Stimulated activated CD4-positive, alpha-beta T cell treated with anti-CD3 and anti-CD28 coated beads, Interleukin-4, amount 100 ng/mL, for 4 hours (primary cell): ENCODE results near the gene PSMG2.
"Not testable (repeated sequence)": the region's sequence is repeated elsewhere in the genome, so short reads cannot be mapped to it uniquely, and the experiment has no call there.

Experiments used
- DNase-seq, 2 experiments: peaks; one replicate each; pipeline ENCODE4 v3.0.0-alpha.2; 2020

The PSMG2 gene

DNA sequence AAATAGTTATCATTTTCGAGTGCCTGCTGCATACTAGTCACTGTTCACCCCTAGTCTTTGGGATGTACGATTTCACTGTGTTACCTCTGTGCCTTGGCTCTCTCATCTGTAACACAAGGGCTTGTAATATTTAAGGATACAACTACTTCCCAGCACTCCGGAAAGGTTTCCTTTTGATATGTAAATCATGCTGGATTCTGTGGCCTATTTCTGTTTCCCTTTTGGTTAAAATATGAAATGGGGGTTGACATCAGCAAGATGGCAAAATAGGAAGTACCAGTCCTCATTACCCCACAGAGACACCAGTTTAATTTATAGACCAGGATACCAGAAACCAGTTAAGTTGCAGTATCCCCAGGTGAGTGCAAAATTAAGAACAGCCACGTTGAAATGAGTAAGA is 23.5 kb downstream of the PSMG2 start:
- no peak for DNase-seq

DNA sequence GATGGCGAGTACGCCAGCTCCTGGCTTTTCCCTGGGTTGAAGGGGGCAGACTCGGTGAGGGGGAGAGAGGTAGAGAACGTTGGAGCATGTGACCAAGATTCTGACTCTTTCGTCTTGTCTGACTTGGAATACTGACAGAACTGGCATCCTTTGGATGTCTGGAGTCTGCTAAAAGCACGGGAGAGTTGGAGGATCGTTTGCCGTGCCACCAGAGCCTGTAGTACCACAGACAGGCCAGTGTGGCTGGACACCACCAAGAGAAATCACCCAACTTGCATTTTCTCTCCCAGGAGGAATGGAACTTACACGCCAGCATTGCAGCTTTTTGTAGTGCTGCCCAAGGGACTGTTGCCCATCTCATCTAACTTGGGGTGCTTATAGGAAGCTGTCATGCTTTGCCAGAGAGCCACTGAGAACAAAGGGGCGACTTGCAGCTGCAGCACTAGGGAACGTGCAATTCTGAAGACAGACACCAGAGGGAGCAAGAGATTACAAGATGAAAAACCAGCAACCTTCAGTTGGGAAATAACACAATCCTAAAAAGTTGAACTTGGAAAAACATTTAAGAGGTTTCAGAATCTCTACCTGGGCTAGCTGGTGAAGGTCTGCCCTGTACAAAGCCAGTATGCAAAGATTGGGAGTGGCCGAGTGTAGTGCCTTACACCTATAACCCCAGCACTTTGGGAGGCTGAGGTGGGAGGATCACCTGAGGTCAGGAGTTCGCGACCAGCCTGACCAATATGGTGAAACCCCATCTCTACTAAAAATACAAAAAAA is 24.1 kb downstream of the PSMG2 start:
- DNase-seq, result peak; percentile 29 to 30

DNA sequence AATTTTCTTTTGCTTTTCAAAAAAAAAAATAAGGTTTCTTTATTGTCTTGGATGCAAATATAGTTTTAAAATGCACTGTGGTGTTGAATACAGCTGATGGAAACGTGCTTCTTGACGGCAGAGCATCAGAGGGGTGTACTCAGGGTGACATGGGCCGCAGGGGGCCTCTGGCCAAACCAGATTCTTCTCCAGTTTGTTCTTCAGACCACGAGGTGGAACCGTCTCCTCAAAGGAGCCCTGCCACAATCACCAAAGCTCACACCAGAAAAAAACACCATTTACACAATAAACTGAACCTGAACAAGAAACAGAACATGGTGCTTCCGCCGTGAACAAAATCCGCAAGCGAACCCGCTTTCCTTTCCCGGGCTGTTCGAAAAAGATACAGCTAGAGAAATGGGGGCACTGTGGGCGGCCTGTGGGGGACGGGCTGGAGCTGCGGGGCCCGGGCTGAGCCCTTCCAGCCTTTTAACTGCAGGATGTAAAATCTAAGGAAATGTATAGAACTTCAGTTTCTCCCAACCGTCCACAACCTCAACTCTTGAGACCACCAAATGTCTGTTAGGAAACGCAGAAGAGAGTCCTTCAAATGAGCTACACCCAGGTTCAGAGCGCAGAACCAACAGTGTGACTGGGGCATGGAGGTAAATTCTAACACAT is 34.5 kb downstream of the PSMG2 start:
- no peak for DNase-seq

DNA sequence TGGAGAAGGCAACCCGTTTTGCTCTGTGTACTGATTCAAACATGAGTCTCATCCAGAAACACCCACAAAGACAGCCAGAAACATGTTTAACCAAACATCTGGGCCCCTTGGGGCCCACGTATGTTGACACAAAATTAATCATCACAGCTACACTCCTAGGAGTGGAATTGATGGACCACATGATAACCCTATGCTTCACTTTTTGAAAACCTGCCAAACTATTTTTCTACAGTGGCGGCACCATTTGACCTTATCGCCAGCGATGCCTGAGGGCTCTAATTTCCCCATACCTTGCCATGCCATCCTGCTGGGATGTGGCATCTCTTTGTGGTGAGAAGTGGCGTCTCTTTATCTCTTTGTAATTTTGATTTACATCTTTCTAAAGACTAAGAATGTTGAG is 38.5 kb downstream of the PSMG2 start:
- no peak for DNase-seq

DNA sequence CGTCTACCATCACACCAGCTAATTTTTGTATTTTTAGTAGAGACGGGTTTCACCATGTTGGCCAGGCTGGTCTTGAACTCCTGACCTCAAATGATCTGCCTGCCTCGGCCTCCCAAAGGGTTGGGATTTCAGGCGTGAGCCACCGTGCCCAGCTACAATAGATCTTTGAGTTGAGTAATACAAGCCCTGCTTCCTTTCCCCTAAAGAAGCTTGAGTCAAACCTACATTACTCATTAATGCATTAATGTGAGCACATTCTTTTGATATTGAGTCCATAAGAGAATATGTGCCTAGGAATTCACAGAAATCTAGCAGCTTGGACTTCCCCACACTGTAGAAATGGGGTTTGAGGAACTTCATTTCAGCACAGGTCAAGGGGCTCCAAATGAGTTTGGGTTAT is 39.6 kb downstream of the PSMG2 start:
- no peak for DNase-seq

DNA sequence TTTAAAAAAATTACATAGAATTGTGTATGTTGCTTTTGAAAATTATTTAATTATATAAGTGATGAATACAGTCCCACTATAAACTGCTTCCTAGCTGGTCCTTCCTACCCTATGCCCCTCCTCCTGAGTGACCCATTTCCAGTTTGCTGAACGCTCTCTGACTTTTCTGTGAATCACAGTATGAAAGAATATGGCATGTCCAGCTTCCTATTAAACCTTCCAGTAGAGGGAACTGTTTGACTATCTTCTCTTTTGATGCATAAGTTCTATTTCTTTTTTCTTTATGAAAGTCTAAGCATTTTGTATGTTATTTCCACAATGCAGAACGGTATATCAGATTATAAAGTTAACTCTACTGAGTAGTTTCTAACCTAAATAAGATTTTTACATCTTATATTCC is 41.3 kb downstream of the PSMG2 start:
- no peak for DNase-seq

DNA sequence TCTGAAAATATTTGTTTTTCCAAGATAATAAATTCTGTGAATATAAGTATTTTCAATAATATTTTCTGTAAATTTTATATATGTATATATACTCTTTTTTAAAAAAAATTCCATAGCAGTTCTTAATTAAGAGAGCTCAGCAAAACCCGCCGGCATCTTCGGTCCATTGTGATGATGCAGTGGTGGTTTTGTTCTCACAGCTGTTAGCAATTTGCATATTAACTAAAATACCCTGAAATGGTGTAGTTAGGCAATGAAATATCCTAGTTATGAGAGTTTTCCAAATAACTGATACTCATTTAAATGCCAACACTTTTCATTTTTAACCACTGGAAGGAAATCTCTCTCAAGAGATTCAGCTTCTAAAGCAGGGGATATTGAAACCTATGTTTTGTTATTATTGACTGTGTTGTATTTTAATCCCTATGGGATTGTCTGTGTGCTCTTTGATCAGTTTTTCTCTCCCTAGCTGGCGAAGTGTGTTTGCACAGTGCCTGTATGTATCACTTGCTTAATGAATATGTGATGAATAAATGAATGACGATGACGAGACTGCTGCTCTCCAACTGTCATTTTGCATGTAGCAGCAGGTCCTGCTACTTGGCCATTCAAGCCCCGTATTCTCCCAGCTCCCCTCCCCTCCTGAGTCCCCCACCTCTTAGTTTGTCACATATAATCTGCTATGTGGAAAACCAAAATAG is 42.4 kb downstream of the PSMG2 start:
- no peak for DNase-seq

DNA sequence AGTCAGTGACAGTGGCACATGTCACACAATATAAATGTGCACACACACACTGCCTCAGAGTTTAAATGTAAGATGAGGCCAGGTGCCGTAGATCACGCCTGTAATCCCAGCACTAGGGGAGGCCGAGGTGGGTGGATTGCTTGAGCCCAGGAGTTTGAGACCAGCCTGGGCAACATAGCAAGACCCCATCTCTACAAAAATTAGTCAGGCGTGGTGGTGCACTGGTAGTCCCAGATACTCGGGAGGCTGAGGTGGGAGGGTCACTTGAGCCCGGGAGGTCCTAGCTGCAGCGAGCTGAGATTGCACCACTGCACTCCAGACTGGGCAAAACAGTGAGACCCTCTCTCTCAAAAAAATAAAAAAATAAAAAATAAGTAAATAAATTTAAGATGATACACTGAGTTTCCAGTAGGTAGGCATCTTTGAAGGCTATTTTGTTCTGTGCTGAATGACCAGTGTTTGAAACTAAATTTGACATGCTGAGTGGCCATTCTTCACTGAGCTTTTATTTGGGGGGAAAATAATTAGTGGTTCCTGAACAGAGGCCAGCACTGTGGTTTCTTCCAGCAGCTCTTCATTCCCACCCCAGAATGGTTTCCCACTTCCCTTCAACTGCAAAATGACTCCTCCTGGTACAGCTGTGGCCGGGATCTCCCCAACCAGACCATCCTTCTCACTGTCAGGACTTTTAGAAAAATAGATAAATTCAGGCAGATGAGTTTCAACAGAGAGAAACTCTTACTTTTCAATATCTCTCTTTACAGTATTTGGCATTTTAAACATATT is 44.9 kb downstream of the PSMG2 start:
- DNase-seq, result no peak

DNA sequence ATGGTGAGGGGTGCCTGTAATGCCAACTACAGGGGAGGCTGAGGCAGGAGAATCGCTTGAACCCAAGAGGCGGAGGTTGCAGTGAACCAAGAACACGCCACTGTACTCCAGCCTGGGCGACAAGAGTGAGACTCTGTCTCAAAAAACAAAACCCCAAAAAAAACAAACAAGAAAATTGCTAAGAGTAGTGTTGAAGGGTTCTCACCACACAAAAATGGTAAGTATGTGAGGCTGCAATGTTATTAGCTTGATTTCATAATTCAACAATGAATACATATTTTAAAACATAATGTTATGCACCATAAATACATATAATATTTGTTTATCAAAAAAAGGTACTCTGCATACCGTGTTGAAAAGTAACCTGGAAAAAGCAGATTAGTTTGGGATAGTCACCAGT is 45.8 kb downstream of the PSMG2 start:
- DNase-seq, result no peak

DNA sequence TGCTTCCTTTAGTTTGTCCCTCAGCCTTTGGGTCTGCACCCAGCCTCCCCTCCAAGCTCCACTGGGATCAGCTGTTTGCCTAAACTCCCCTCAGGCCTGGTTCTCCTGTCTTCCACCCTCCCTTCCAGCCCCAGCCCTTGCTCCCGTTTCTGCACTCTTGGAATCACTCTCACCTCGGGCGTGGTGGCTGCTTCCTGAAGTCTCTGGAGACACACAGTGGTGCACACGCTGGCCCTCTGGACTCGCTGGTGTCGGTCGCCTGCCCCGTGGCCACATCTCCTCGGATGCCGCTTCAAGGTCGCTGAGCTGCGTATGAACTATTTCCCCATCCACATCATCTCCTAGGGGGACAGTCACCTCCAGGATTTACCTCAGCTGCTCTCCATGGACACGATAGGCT is 46.3 kb downstream of the PSMG2 start:
- DNase-seq, result no peak

DNA sequence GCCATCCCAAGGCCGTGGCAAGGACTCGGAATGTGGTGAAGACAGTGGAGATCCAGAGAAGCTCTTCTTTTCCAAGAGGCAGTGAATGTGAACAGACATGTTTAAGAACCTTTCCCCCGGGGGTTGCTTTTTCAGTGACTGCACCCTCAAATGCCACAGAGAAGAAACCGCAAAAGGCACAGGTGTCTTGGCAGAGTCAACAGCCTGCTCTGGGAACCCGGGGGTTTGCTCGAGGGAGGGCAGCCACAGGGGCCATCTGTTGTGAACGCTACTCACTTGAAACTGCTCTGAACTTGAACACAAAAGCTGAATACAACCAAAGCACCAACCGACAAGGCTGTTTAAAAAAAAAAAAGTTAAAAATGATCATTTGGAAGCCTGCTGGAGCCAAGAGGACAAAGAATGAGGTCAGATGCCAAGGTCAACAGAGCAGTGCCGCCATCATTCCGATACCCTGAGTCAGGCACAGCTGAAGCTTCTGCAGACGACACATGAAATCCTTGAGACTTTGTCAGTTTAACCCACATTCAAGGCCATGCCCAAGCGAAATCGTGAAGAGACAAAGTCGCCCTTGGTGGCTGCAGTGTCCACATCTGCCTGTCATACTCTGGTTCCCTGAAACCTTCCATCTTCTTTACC is 47.4 kb downstream of the PSMG2 start:
- DNase-seq, result peak in 1 of 2 experiments; percentile 10

DNA sequence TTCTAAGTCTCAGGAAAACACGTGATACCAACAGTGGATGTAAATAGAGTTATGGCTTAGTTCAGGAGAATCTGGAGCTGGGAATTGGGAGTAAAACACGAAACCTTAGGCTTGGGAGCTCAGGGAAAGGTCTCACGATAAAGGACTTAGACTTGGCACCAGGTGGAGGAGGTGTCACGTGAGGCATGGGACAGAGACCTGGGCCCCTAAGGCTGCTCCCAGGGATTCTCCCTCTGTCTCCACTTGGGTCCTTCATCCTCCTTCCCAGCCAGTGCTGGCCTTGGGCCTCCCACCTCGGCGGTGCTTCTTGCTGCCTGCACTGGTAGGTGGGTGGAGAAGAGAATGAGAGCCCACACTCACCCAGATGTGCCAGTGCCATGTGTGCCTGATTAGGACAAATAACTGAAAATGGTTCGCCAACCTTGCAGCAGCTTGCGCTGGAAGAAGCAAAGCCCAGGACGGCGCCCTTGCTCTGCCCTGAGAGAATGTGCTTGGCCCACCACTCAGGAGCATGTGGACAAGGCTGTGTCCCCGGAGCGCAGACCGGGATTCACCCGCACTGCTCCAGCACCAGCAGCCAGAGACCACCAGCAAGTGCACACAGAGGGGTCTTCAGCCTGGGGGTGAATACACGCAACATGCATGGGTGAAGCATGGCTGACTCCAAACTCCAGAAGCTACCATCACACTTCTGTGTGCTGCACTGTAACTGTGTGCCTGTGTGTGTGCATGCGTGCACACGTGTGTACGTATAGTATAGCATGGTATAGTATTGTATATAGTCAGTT is 48.1 kb downstream of the PSMG2 start:
- DNase-seq, result no peak

DNA sequence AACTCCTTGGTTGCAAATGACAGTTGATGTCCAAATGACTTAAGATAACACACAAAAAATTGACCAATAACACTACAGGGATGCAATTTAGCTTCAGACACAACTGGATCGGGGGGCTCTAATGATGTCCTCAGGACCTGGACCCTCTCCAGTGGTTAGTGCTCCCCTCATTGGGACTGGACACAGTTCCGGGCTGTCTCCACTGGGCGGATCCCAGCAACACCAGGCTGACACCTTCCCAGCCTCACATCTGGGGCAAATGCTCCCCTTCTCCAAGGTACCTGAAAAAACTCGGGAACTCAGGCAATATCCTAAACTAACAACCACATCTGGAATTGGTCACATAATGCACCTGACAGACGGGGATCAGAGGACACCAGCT is 48.7 kb downstream of the PSMG2 start:
- DNase-seq, result no peak

DNA sequence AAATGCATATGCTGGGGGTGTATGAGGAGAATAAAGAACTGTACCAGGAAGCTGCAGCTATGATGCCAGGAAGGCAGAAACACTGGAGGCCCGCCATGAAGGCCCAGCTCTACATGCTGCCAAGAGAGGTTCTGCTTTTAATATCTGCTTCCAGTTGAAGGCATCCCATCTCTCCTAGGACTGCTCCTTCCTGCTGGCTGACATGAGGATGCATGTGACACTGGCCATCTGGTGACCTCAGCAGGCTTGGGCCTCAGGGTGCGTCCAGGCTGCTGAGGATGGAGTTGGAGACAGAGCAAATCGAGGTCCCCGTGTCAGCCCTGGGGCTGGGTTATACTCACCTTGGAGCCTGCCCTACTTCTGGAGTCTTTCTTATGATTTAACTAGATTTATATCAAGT is 49.0 kb downstream of the PSMG2 start:
- DNase-seq, result no peak

DNA sequence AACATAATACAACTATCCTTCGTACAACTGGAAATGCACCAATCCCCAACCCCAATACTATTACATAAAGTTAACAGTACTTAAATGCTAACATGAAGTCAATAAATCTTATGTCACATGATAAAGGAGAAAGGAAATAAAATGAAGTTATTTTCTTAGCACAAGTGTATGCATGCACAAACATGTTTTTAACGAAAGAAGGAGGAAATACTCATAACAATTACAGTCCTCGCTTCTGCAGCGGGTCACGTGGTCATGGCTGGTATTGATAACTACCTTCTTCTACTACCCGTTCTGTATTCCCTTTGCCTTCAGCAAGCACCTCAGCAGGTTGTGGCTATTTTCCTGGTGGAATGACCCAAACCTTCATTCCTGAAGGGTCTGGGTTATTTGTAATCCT is 51.7 kb downstream of the PSMG2 start:
- DNase-seq, result no peak

DNA sequence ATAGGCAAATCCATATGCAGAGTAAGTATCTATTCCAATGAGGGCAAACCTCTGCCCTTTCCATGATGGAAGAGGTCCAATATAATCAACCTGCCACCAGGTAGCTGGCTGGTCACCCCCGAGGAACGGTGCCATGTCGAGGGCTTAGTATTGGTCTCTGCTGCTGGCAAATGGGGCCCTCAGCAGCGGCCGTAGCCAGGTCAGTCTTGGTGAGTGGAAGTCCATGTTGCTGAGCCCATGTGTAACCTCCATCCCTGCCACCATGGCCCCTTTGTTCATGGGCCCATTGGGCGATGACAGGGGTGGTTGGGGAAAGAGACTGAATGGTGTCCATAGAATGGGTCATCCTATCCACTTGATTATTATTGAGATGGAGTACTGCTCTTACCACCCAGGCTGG is 52.8 kb downstream of the PSMG2 start:
- not testable (repeated sequence) for DNase-seq

DNA sequence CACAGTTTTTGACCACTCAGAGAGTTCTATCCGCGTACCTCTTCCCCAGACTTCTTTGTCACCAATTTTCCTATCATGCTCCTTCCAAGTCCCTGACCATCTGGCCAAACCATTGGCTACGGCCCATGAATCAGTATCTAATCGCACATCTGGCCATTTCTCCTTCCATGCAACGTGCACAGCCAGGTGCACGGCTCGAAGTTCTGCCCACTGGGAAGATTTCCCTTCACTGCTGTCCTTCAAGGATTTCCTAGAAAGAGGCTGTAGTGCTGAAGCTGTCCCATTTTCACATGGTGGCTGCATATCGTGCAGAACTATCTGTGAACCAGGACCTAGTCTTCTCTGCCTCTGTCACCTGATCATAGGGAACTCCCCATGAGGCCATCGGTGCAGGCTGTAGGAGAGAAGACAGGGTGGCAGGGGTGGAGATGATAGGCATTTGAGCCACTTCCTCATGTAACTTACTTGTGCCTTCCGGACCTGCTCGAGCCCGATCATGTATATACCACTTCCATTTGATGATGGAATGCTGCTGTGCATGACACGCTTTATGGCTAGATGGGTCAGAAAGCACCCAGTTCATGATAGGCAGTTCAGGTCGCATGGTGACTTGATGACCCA is 53.9 kb downstream of the PSMG2 start:
- not testable (repeated sequence) for DNase-seq

DNA sequence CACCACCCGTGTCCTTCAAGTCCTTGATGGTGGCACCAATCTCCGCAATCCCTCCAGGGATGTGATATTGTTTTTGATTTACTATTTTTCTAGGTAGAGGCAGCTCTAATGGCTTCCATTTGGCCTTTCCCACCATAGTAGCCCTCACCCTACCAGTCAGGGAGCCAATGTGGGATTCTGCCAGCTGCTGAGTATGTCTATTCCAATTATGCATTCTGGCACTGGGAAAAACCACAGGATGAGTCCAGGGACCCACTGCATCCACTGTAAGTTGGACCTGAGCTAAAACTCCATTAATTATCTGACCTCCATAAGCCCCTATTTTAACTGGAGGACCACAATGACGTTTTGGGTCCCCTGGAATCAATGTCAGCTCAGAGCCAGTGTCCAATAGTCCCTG is 55.7 kb downstream of the PSMG2 start:
- not testable (repeated sequence) for DNase-seq

DNA sequence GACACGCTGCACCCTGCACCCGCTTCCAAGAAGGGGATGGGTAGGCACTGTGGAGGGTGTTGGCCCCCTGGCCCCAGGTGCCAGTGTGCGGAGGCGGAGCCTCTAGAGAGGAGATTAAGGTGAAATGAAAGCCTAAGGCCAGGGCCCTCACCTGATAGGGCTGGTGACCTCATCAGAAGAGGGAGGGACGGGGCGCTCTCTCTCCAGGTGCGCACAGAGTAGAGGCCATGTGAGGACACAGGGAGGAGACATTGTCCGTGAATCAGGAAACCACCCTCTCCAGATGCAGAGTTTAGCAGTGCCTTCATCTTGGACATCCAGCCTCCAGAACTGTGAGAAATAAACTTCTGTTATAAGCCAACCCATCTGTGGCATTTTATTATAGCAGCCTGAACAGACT is 62.3 kb downstream of the PSMG2 start:
- DNase-seq, result no peak

DNA sequence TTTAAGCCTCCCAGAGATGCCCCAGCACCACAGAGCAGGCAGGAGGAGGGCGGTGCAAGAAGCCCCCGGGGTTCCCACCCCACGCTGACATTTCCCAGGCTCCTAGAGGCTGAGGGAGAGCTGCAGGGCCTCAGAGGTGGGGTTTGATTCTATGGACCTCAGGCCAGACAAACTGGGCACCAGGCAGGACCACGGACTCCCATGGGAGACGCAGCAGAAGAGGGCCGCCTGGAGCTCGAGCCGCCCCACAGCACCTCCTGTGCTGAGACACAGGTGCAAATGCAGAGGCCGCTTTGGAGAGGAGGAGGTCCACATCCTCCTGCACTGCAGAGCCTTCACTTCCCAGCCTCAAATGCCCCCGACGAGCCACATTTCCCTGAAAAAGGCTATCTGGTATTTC is 62.7 kb downstream of the PSMG2 start:
- no peak for DNase-seq

DNA sequence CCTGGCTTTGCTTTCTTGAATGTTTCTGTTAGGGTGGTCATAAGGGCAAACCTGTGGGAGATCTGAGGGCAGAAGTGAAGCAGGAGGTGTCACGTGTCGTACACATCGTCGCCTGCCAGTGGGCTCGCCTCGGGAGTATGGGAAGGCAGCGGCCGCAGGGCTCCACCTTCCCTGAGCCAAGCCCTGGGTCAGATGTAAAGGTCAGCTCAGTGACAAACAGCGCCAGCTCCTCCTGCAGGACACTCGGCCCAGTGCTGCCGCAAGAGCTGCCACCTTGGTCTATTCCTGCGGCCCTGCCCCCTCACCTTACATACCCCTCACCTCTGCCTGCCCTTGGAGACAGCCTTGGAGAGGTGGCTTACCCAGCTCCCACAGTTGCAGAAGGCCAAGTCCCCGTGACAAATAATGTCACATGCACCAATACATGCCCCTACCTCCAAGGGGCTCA is 64.2 kb downstream of the PSMG2 start:
- DNase-seq, result no peak
